Measurements from ENCODE around the gene RBM33. TPM values are rescaled to one million over a fixed set of nuclear protein-coding genes. Genes with fewer than 3 reads are reported as not detected.

The RBM33 gene
- total RNA-seq, 1 donor from 2014 or later, result 50.5 TPM

- Mint-ChIP-seq H3K36me3 (ENCODE audit: low read depth, unreplicated experiment) (peaks cover 25% of the 10 kb centered on the region), H3K27me3 (ENCODE audit: low read depth, unreplicated experiment) (no peaks in the 10 kb centered on the region)
- no peak for DNase-seq (ENCODE audit: low read depth)
Measured at GRCh38 chr7:155638366-155638765, 6.1 kb upstream of the RBM33 start.

GRCh38 chr7:155639958-155640520 lies 4.4 kb upstream of the RBM33 start:
- TF ChIP-seq EZH2 (IDR thresholded peaks at IDR 0.05; ENCODE audit: insufficient read depth, low read length), result no peak
- TF ChIP-seq CTCF (IDR thresholded peaks at IDR 0.05; ENCODE audit: insufficient read depth, low read depth, low read length), result no peak
- Mint-ChIP-seq H3K27ac (ENCODE audit: unreplicated experiment) (no peak overlapping the region), H3K36me3 (ENCODE audit: low read depth, unreplicated experiment) (peaks cover 30% of the 10 kb centered on the region), H3K4me3 (ENCODE audit: unreplicated experiment) (no peak overlapping the region), H3K9me3 (ENCODE audit: unreplicated experiment) (peaks cover 33% of the 10 kb centered on the region), H3K27me3 (ENCODE audit: low read depth, unreplicated experiment) (no peaks in the 10 kb centered on the region), H3K4me1 (ENCODE audit: low read depth, unreplicated experiment) (peaks cover 2% of the 10 kb centered on the region)
- FAIRE-seq (no peak), DNase-seq (ENCODE audit: low read depth) (no peak)
- no peak overlapping the region for H3K4me2 ChIP-seq (ENCODE audit: low read length)
- peaks cover 5% of the 10 kb centered on the region for H3K4me1 ChIP-seq (ENCODE audit: insufficient read depth, low read length)
- H3K27me3 ChIP-seq (ENCODE audit: insufficient read depth, low read length), result no peaks in the 10 kb centered on the region
- no peaks in the 10 kb centered on the region for H3K36me3 ChIP-seq (ENCODE audit: insufficient read depth, low read length)
- no peak overlapping the region for H3K4me3 ChIP-seq (ENCODE audit: insufficient read depth, low read depth, low read length)
- peaks cover 25% of the 10 kb centered on the region for H3K9me3 ChIP-seq (ENCODE audit: insufficient read depth, low read depth, low read length)
- H4K20me1 ChIP-seq (ENCODE audit: insufficient read depth, low read length), result no peaks in the 10 kb centered on the region
- H2AFZ ChIP-seq (ENCODE audit: low read depth, low read length), result no peak overlapping the region
- H3K27ac ChIP-seq (ENCODE audit: low read depth, low read length), result no peak overlapping the region
- peaks cover 14% of the 10 kb centered on the region for H3K79me2 ChIP-seq (ENCODE audit: insufficient read depth, low read length)
- H3K9ac ChIP-seq (ENCODE audit: low read length), result no peak overlapping the region

More at GRCh38 chr7:155638366-155638765, 6.1 kb upstream of the RBM33 start:
- no peaks in the 10 kb centered on the region for H3K36me3 ChIP-seq (ENCODE audit: insufficient read depth, low read length)
- no peak overlapping the region for H3K27ac ChIP-seq (ENCODE audit: low read depth, low read length)
- H3K4me1 Mint-ChIP-seq (ENCODE audit: low read depth, unreplicated experiment), result peaks cover under 1% of the 10 kb centered on the region
- H3K9me3 Mint-ChIP-seq (ENCODE audit: unreplicated experiment), result peaks cover 36% of the 10 kb centered on the region
- H3K4me3 ChIP-seq (ENCODE audit: insufficient read depth, low read depth, low read length), result no peak overlapping the region
- no peak overlapping the region for H3K9ac ChIP-seq (ENCODE audit: low read length)
- no peak overlapping the region for H2AFZ ChIP-seq (ENCODE audit: low read depth, low read length)
- H3K79me2 ChIP-seq (ENCODE audit: insufficient read depth, low read length), result peaks cover 1% of the 10 kb centered on the region
- H3K27me3 ChIP-seq (ENCODE audit: insufficient read depth, low read length), result no peaks in the 10 kb centered on the region
- H3K4me2 ChIP-seq (ENCODE audit: low read length), result no peak overlapping the region
- no peaks in the 10 kb centered on the region for H4K20me1 ChIP-seq (ENCODE audit: insufficient read depth, low read length)
- H3K27ac Mint-ChIP-seq (ENCODE audit: unreplicated experiment), result no peak overlapping the region
- FAIRE-seq, result no peak
- H3K9me3 ChIP-seq (ENCODE audit: insufficient read depth, low read depth, low read length), result peaks cover 25% of the 10 kb centered on the region
- TF ChIP-seq CTCF (IDR thresholded peaks at IDR 0.05; ENCODE audit: insufficient read depth, low read depth, low read length), result no peak
- no peak for TF ChIP-seq EZH2 (IDR thresholded peaks at IDR 0.05; ENCODE audit: insufficient read depth, low read length)
- H3K4me1 ChIP-seq (ENCODE audit: insufficient read depth, low read length), result peaks cover 1% of the 10 kb centered on the region
- no peak overlapping the region for H3K4me3 Mint-ChIP-seq (ENCODE audit: unreplicated experiment)

- Histone ChIP-seq H2AFZ (ENCODE audit: low read depth, low read length) (no peak overlapping the region), H3K4me2 (ENCODE audit: low read length) (no peak overlapping the region), H4K20me1 (ENCODE audit: insufficient read depth, low read length) (peaks cover 4% of the 10 kb centered on the region), H3K27me3 (ENCODE audit: insufficient read depth, low read length) (no peaks in the 10 kb centered on the region), H3K79me2 (ENCODE audit: insufficient read depth, low read length) (peaks cover 19% of the 10 kb centered on the region), H3K4me1 (ENCODE audit: insufficient read depth, low read length) (peaks cover 5% of the 10 kb centered on the region), H3K4me3 (ENCODE audit: insufficient read depth, low read depth, low read length) (no peak overlapping the region), H3K9ac (ENCODE audit: low read length) (no peak overlapping the region), H3K27ac (ENCODE audit: low read depth, low read length) (no peak overlapping the region), H3K36me3 (ENCODE audit: insufficient read depth, low read length) (no peaks in the 10 kb centered on the region), H3K9me3 (ENCODE audit: insufficient read depth, low read depth, low read length) (peaks cover 25% of the 10 kb centered on the region)
- DNase-seq (ENCODE audit: low read depth), result no peak
- Mint-ChIP-seq H3K27ac (ENCODE audit: unreplicated experiment) (no peak overlapping the region), H3K27me3 (ENCODE audit: low read depth, unreplicated experiment) (no peaks in the 10 kb centered on the region), H3K4me3 (ENCODE audit: unreplicated experiment) (no peak overlapping the region), H3K4me1 (ENCODE audit: low read depth, unreplicated experiment) (peaks cover 2% of the 10 kb centered on the region), H3K9me3 (ENCODE audit: unreplicated experiment) (peaks cover 33% of the 10 kb centered on the region), H3K36me3 (ENCODE audit: low read depth, unreplicated experiment) (peaks cover 30% of the 10 kb centered on the region)
- no peak for FAIRE-seq
- TF ChIP-seq EZH2 (IDR thresholded peaks at IDR 0.05; ENCODE audit: insufficient read depth, low read length), result no peak
- TF ChIP-seq CTCF (IDR thresholded peaks at IDR 0.05; ENCODE audit: insufficient read depth, low read depth, low read length), result no peak
Measured at GRCh38 chr7:155640629-155641028, 3.8 kb upstream of the RBM33 start.
